HG03025 (cell line): Measurements from ENCODE around the gene OSBPL6.
"Not testable (repeated sequence)": the region's sequence is repeated elsewhere in the genome, so short reads cannot be mapped to it uniquely, and the experiment has no call there.

Experiments used
- ATAC-seq: cut with Tn5 transposase; IDR thresholded peaks from one replicate; pipeline ENCODE4 v1.9.1; 2021; ENCODE audit warnings: mild to moderate bottlenecking, moderate library complexity; ENCODE audit not compliant: unreplicated experiment, low FRiP score

The OSBPL6 gene

GRCh38 chr2:178330175-178331017, 136.1 kb downstream of the OSBPL6 start:
- ATAC-seq: no peak

- ATAC-seq: no peak
These were observed 137.4 kb downstream of the OSBPL6 start for GRCh38 chr2:178331474-178332432.

GRCh38 chr2:178333851-178334250, 139.5 kb downstream of the OSBPL6 start:
- no peak for ATAC-seq

- ATAC-seq: no peak
These were observed 140.9 kb downstream of the OSBPL6 start for GRCh38 chr2:178335230-178335629.

GRCh38 chr2:178344121-178344520, 149.8 kb downstream of the OSBPL6 start:
- ATAC-seq: no peak

GRCh38 chr2:178345951-178346350, 151.6 kb downstream of the OSBPL6 start:
- ATAC-seq: no peak

GRCh38 chr2:178350051-178350450, 155.7 kb downstream of the OSBPL6 start:
- ATAC-seq: no peak

GRCh38 chr2:178357704-178358103, 163.4 kb downstream of the OSBPL6 start:
- not testable (repeated sequence) for ATAC-seq

- no peak for ATAC-seq
These were observed 165.0 kb downstream of the OSBPL6 start for GRCh38 chr2:178359192-178359912.

- no peak for ATAC-seq
These were observed 167.3 kb downstream of the OSBPL6 start for GRCh38 chr2:178361588-178361987.

- ATAC-seq: no peak
These were observed 168.9 kb downstream of the OSBPL6 start for GRCh38 chr2:178363252-178363651.

GRCh38 chr2:178365116-178365515, 170.8 kb downstream of the OSBPL6 start:
- no peak for ATAC-seq

GRCh38 chr2:178366412-178366811, 172.1 kb downstream of the OSBPL6 start:
- no peak for ATAC-seq

GRCh38 chr2:178367344-178367743, 173.0 kb downstream of the OSBPL6 start:
- ATAC-seq: no peak

- ATAC-seq: no peak
These were observed 180.6 kb downstream of the OSBPL6 start for GRCh38 chr2:178374865-178375264.

GRCh38 chr2:178377046-178377445, 182.7 kb downstream of the OSBPL6 start:
- ATAC-seq: no peak

GRCh38 chr2:178379162-178380004, 185.1 kb downstream of the OSBPL6 start:
- ATAC-seq: no peak

- no peak for ATAC-seq
These were observed 186.5 kb downstream of the OSBPL6 start for GRCh38 chr2:178380763-178381162.

- ATAC-seq: no peak
These were observed 189.4 kb downstream of the OSBPL6 start for GRCh38 chr2:178383718-178384117.
